CD4-positive, alpha-beta T cell treated with Interleukin-6 for 4 hours (primary cell): ENCODE results near the gene EVI2A.
A peak's percentile ranks its signal among the peaks of the same experiment; 100 is the strongest.
"Not testable (repeated sequence)": the region's sequence is repeated elsewhere in the genome, so short reads cannot be mapped to it uniquely, and the experiment has no call there.

Experiments
- DNase-seq: peaks from one replicate; pipeline ENCODE4 v3.0.0-alpha.2; 2020; ENCODE audit warnings: mixed read lengths

The EVI2A gene

GRCh38 chr17:31321481-31321880 lies at the start of gene EVI2A:
Gene EVI2A, minus strand, starts transcription at chr17:31321622. Its CDS starts 2,609 bp downstream, at chr17:31319013.
- DNase-seq, result peak; percentile 84

GRCh38 chr17:31369266-31369665 lies 47.8 kb upstream of the EVI2A start:
- no peak for DNase-seq

GRCh38 chr17:31366088-31366487 lies 44.7 kb upstream of the EVI2A start:
- no peak for DNase-seq

- no peak for DNase-seq
Observed at GRCh38 chr17:31364012-31364411, 42.6 kb upstream of the EVI2A start.

GRCh38 chr17:31357839-31358394 lies 36.5 kb upstream of the EVI2A start:
- DNase-seq, result no peak

GRCh38 chr17:31357091-31357490 lies 35.7 kb upstream of the EVI2A start:
- no peak for DNase-seq

GRCh38 chr17:31355935-31356334 lies 34.5 kb upstream of the EVI2A start:
- DNase-seq, result no peak

GRCh38 chr17:31349454-31349853 lies 28.0 kb upstream of the EVI2A start:
- no peak for DNase-seq

- not testable (repeated sequence) for DNase-seq
Observed at GRCh38 chr17:31345191-31345747, 23.8 kb upstream of the EVI2A start.

GRCh38 chr17:31339906-31340661 lies 18.7 kb upstream of the EVI2A start:
- no peak for DNase-seq

GRCh38 chr17:31329221-31329620 lies 7.8 kb upstream of the EVI2A start:
- DNase-seq, result no peak

GRCh38 chr17:31328160-31328535 lies 6.7 kb upstream of the EVI2A start:
- no peak for DNase-seq

GRCh38 chr17:31327534-31328159 lies 6.2 kb upstream of the EVI2A start:
- DNase-seq, result no peak

GRCh38 chr17:31323551-31323950 lies 2.1 kb upstream of the EVI2A start:
- DNase-seq, result no peak

- DNase-seq, result peak; percentile 50
Observed at GRCh38 chr17:31321966-31322365, 544 bp upstream of the EVI2A start.

GRCh38 chr17:31320791-31321190 lies 631 bp downstream of the EVI2A start:
- DNase-seq, result no peak

GRCh38 chr17:31320241-31320640 lies 1.2 kb downstream of the EVI2A start:
- no peak for DNase-seq

- no peak for DNase-seq
Observed at GRCh38 chr17:31318851-31319661, 2.4 kb downstream of the EVI2A start.

- peak; percentile 78 for DNase-seq
Observed at GRCh38 chr17:31318298-31318801, 3.1 kb downstream of the EVI2A start.

- DNase-seq, result no peak
Observed at GRCh38 chr17:31314782-31315100, 6.7 kb downstream of the EVI2A start.

- DNase-seq, result peak; percentile 44
Observed at GRCh38 chr17:31313982-31314781, 7.2 kb downstream of the EVI2A start, which contains the start of gene EVI2B. Gene EVI2B, minus strand, starts transcription at chr17:31314054. Its CDS starts 8,445 bp downstream, at chr17:31305609.

GRCh38 chr17:31312223-31312622 lies 9.2 kb downstream of the EVI2A start:
- DNase-seq, result peak; percentile 66
